Astrocyte (in vitro differentiated cells and primary cell): ENCODE results near the gene KIF20B.

ENCODE experiments used
- CTCF ChIP-seq: IDR thresholded peaks from 2 replicates; pipeline ENCODE4 v1.5.1; 2011; ENCODE audit warnings: low read depth, mild to moderate bottlenecking, inconsistent platforms, low read length, moderate library complexity; ENCODE audit not compliant: insufficient read depth
- EZH2 ChIP-seq: IDR thresholded peaks from 2 replicates; pipeline ENCODE4 v1.6.1; 2012; ENCODE audit warnings: mild to moderate bottlenecking, low read length, inconsistent platforms; ENCODE audit not compliant: insufficient read depth

GRCh38 chr10:89663144-89663543 is 38.2 kb upstream of the KIF20B start:
- TF ChIP-seq CTCF, result no peak
- TF ChIP-seq EZH2, result no peak
